Liver (tissue), 9 donors: ENCODE data around the gene DMRTA2. TPM values are rescaled to one million over a fixed set of nuclear protein-coding genes. Genes with fewer than 3 reads are reported as not detected.

Experiments used
- DNase-seq: peaks from one replicate; pipeline ENCODE4 v3.0.0-alpha.2; 2017; ENCODE audit warnings: low spot score
- H3K27ac ChIP-seq, 2 donors: one replicate each; pipeline ENCODE4 v1.7.0; 2013; ENCODE audit warnings: inconsistent platforms in 2 of 2, low read length in 2 of 2, control low read depth in 1 of 2, low read depth in 1 of 2, mild to moderate bottlenecking in 1 of 2
- H3K27me3 ChIP-seq, 4 donors: one replicate each; pipeline versions ENCODE4 v1.6.1 to v1.7.0; 2013; ENCODE audit warnings: low read length in 3 of 4, inconsistent platforms in 1 of 4, mild to moderate bottlenecking in 1 of 4, moderate library complexity in 1 of 4; ENCODE audit not compliant: control insufficient read depth in 4 of 4, insufficient read depth in 4 of 4
- H3K36me3 ChIP-seq, 4 donors: one replicate each; pipeline versions ENCODE4 v1.6.1 to v1.7.0; 2013; ENCODE audit warnings: low read length in 3 of 4, mild to moderate bottlenecking in 3 of 4, low read depth in 1 of 4, moderate library complexity in 1 of 4; ENCODE audit not compliant: control insufficient read depth in 4 of 4, insufficient read depth in 3 of 4
- H3K4me1 ChIP-seq, 4 donors: one replicate each; pipeline versions ENCODE4 v1.6.1 to v1.7.0; 2013; ENCODE audit warnings: low read length in 3 of 4, mild to moderate bottlenecking in 3 of 4, moderate library complexity in 1 of 4; ENCODE audit not compliant: control insufficient read depth in 4 of 4, insufficient read depth in 4 of 4
- H3K4me3 ChIP-seq, 3 donors: one replicate each; pipeline versions ENCODE4 v1.6.1 to v1.7.0; 2013; ENCODE audit warnings: low read length in 3 of 3, control low read depth in 1 of 3, low read depth in 1 of 3, mild to moderate bottlenecking in 1 of 3
- H3K9ac ChIP-seq, 2 donors: one replicate each; pipeline ENCODE4 v1.7.0; 2013; ENCODE audit warnings: low read length in 2 of 2, mild to moderate bottlenecking in 2 of 2, moderate library complexity in 2 of 2, control low read depth in 1 of 2, low read depth in 1 of 2
- H3K9me3 ChIP-seq, 4 donors: one replicate each; pipeline versions ENCODE4 v1.6.1 to v1.7.0; 2013; ENCODE audit warnings: low read length in 3 of 4; ENCODE audit not compliant: control insufficient read depth in 4 of 4
- EGR1 ChIP-seq, 2 donors: IDR thresholded peaks; 2 replicates each; pipeline ENCODE4 v1.6.1; 2016 to 2018; ENCODE audit warnings: antibody characterized with exemption in 2 of 2, low read depth in 2 of 2
- FOXA1 ChIP-seq: IDR thresholded peaks from 2 replicates; pipeline ENCODE4 v1.6.1; 2016; ENCODE audit warnings: antibody characterized with exemption
- FOXA2 ChIP-seq: IDR thresholded peaks from 2 replicates; pipeline ENCODE4 v1.6.1; 2016; ENCODE audit warnings: antibody characterized with exemption
- GABPA ChIP-seq, 2 donors: IDR thresholded peaks in 1 of 2; conservative IDR thresholded peaks in 1 of 2; 2 replicates each; pipeline ENCODE4 v1.6.1; 2016; ENCODE audit warnings: antibody characterized with exemption in 2 of 2, mild to moderate bottlenecking in 1 of 2, moderate library complexity in 1 of 2
- HNF4A ChIP-seq, 2 donors: conservative IDR thresholded peaks; 2 replicates each; pipeline ENCODE4 v1.6.1; 2016; ENCODE audit warnings: antibody characterized with exemption in 2 of 2, mild to moderate bottlenecking in 2 of 2
- JUND ChIP-seq, 2 donors: IDR thresholded peaks; 2 replicates each; pipeline ENCODE4 v1.6.1; 2016; ENCODE audit warnings: antibody characterized with exemption in 2 of 2
- NR2F2 ChIP-seq: IDR thresholded peaks from 2 replicates; pipeline ENCODE4 v1.6.1; 2016; ENCODE audit warnings: antibody characterized with exemption
- RAD21 ChIP-seq, 2 donors: IDR thresholded peaks; 2 replicates each; pipeline ENCODE4 v1.6.1; 2016; ENCODE audit warnings: antibody characterized with exemption in 2 of 2, mild to moderate bottlenecking in 2 of 2
- RXRA ChIP-seq, 2 donors: IDR thresholded peaks; 2 replicates each; pipeline ENCODE4 v1.6.1; 2017 to 2018; ENCODE audit warnings: antibody characterized with exemption in 2 of 2, mild to moderate bottlenecking in 1 of 2
- SP1 ChIP-seq: IDR thresholded peaks from 2 replicates; pipeline ENCODE4 v1.6.1; 2018; ENCODE audit warnings: antibody characterized with exemption, mild to moderate bottlenecking
- TAF1 ChIP-seq: conservative IDR thresholded peaks from 2 replicates; pipeline ENCODE4 v1.6.1; 2016; ENCODE audit warnings: antibody characterized with exemption, mild to moderate bottlenecking
- YY1 ChIP-seq: IDR thresholded peaks from 2 replicates; pipeline ENCODE4 v1.6.1; 2016; ENCODE audit warnings: antibody characterized with exemption, mild to moderate bottlenecking
- WGBS: extraction: QIAGEN DNeasy Blood & Tissue Kit; methylation state at CpG from one replicate; pipeline ENCODE4 v1.1.7; 2013; 5-methylcytosine and 5-hydroxymethylcytosine counted together
- polyA plus RNA-seq, 2 donors: library from polyadenylated mRNA; stranded (reverse) in 1 of 2; unstranded in 1 of 2; fragments of 200-250 nt in 1 of 2; fragments of >200 nt in 1 of 2; fragmentation: Nextera tagmentation in 1 of 2; extraction: Ambion mirVana in 1 of 2; gene quantifications; one replicate each; pipeline versions ENCODE4 v1.2.1 to v1.2.3, GENCODE V29; 2013 to 2015
- total RNA-seq, 2 donors: library from RNA; depleted of rRNA; stranded (reverse); fragments of >200 nt; gene quantifications; one replicate each; pipeline ENCODE4 v1.2.3, GENCODE V29; 2014
- TF ChIP-seq, protein P1 (sequence below): IDR thresholded peaks from 2 replicates; pipeline ENCODE4 v1.6.1; 2016; ENCODE audit warnings: antibody characterized with exemption
- TF ChIP-seq, protein P2 (sequence below): IDR thresholded peaks from 2 replicates; pipeline ENCODE4 v1.6.1; 2016; ENCODE audit warnings: antibody characterized with exemption
- TF ChIP-seq, protein P3 (sequence below): IDR thresholded peaks from 2 replicates; pipeline ENCODE4 v1.6.1; 2016; ENCODE audit warnings: antibody characterized with exemption
- TF ChIP-seq, protein P4 (sequence below): IDR thresholded peaks from 2 replicates; pipeline ENCODE4 v1.6.1; 2016; ENCODE audit warnings: antibody characterized with exemption, mild to moderate bottlenecking
- TF ChIP-seq, protein P5 (sequence below): fragments of 150-350 bp; IDR thresholded peaks from 2 replicates; pipeline ENCODE4 v1.5.1; 2017; ENCODE audit warnings: improper control_type of control experiment, low read depth, low read length; ENCODE audit not compliant: missing input control
- donor health status: healthy.
- donor health status: healthy.
- donor health status: healthy.
- donor health status: healthy.
- donor health status: healthy.

DMRTA2 gene
- total and polyA plus RNA-seq, 4 donors: not detected

DNA sequence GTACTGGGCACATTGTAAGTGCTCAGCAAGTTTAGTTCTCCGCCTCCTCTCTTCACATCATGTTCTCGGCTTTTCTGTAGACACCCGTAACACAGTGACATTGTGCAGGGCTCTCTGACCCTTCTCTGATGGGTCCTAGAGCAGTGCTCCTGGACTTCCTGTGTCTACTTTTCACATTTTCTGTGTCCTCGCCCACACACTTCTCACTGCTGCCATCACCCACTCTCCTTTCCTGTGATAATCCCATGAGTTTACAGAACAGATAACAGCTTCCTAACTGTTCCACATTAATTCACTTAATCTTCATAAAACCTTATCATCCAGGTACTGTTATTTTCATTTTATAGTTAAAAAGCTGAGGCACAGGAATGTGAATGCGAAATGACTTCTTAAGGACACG, 13.2 kb upstream of the DMRTA2 start:
- peaks cover 0 to 11% (median 4%) of the 10 kb centered on the region in 4 donors for H3K27me3 ChIP-seq
- H3K27ac ChIP-seq: no peak overlapping the region
- peaks cover 2 to 28% (median 15%) of the 10 kb centered on the region in 4 donors for H3K36me3 ChIP-seq
- TF ChIP-seq RXRA (IDR thresholded peaks at IDR 0.05) (no peak), EGR1 (IDR thresholded peaks at IDR 0.05; ENCODE audit: low read depth in 2 of 2) (no peak), GABPA (IDR thresholded peaks at IDR 0.05 in 1 of 2, conservative IDR thresholded peaks at IDR 0.05 in 1 of 2) (no peak), FOXA2 (no peak), SP1 (no peak), FOXA1 (no peak), HNF4A (conservative IDR thresholded peaks at IDR 0.05) (no peak), JUND (IDR thresholded peaks at IDR 0.05) (no peak)
- TF ChIP-seq, protein P1, sequence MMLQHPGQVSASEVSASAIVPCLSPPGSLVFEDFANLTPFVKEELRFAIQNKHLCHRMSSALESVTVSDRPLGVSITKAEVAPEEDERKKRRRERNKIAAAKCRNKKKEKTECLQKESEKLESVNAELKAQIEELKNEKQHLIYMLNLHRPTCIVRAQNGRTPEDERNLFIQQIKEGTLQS: no peak
- TF ChIP-seq, protein P2, sequence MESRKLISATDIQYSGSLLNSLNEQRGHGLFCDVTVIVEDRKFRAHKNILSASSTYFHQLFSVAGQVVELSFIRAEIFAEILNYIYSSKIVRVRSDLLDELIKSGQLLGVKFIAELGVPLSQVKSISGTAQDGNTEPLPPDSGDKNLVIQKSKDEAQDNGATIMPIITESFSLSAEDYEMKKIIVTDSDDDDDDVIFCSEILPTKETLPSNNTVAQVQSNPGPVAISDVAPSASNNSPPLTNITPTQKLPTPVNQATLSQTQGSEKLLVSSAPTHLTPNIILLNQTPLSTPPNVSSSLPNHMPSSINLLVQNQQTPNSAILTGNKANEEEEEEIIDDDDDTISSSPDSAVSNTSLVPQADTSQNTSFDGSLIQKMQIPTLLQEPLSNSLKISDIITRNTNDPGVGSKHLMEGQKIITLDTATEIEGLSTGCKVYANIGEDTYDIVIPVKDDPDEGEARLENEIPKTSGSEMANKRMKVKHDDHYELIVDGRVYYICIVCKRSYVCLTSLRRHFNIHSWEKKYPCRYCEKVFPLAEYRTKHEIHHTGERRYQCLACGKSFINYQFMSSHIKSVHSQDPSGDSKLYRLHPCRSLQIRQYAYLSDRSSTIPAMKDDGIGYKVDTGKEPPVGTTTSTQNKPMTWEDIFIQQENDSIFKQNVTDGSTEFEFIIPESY: no peak
- TF ChIP-seq, protein P3, sequence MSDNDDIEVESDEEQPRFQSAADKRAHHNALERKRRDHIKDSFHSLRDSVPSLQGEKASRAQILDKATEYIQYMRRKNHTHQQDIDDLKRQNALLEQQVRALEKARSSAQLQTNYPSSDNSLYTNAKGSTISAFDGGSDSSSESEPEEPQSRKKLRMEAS: no peak
- TF ChIP-seq, protein P4, sequence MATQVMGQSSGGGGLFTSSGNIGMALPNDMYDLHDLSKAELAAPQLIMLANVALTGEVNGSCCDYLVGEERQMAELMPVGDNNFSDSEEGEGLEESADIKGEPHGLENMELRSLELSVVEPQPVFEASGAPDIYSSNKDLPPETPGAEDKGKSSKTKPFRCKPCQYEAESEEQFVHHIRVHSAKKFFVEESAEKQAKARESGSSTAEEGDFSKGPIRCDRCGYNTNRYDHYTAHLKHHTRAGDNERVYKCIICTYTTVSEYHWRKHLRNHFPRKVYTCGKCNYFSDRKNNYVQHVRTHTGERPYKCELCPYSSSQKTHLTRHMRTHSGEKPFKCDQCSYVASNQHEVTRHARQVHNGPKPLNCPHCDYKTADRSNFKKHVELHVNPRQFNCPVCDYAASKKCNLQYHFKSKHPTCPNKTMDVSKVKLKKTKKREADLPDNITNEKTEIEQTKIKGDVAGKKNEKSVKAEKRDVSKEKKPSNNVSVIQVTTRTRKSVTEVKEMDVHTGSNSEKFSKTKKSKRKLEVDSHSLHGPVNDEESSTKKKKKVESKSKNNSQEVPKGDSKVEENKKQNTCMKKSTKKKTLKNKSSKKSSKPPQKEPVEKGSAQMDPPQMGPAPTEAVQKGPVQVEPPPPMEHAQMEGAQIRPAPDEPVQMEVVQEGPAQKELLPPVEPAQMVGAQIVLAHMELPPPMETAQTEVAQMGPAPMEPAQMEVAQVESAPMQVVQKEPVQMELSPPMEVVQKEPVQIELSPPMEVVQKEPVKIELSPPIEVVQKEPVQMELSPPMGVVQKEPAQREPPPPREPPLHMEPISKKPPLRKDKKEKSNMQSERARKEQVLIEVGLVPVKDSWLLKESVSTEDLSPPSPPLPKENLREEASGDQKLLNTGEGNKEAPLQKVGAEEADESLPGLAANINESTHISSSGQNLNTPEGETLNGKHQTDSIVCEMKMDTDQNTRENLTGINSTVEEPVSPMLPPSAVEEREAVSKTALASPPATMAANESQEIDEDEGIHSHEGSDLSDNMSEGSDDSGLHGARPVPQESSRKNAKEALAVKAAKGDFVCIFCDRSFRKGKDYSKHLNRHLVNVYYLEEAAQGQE: no peak
- no peak for DNase-seq
- H3K9ac ChIP-seq: no peak overlapping the region
- 93% methylated on average over 6 of the region's 6 CpGs for whole genome bisulfite sequencing
- no peaks in the 10 kb centered on the region for H3K9me3 ChIP-seq
- no peak overlapping the region for H3K4me3 ChIP-seq
- no peaks in the 10 kb centered on the region for H3K4me1 ChIP-seq

DNA sequence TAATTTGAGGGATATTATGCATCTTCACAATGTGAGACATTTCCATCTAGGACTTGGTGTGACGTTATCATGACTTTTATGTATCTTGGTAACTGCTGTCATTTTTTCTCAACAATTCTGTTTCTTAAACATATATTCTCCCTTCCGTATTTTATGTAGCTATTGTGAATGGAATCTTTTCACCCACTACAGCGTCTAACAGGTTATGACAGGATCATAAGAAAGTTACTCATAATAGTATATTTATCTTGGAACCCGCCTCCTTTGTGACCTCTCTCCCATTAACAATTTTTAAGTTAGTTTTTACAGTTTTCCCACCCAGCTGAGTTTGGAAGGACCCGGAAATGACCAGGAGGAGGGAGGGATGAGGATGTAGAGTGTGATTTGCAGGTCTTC, 6.8 kb upstream of the DMRTA2 start:
- no peak for TF ChIP-seq JUND (IDR thresholded peaks at IDR 0.05)
- TF ChIP-seq YY1: no peak
- no peak for TF ChIP-seq NR2F2
- TF ChIP-seq EGR1 (IDR thresholded peaks at IDR 0.05; ENCODE audit: low read depth in 2 of 2): no peak
- TF ChIP-seq TAF1: no peak
- TF ChIP-seq RXRA (IDR thresholded peaks at IDR 0.05): no peak
- TF ChIP-seq FOXA1: no peak
- no peak for TF ChIP-seq RAD21 (IDR thresholded peaks at IDR 0.05)
- TF ChIP-seq, protein P5, sequence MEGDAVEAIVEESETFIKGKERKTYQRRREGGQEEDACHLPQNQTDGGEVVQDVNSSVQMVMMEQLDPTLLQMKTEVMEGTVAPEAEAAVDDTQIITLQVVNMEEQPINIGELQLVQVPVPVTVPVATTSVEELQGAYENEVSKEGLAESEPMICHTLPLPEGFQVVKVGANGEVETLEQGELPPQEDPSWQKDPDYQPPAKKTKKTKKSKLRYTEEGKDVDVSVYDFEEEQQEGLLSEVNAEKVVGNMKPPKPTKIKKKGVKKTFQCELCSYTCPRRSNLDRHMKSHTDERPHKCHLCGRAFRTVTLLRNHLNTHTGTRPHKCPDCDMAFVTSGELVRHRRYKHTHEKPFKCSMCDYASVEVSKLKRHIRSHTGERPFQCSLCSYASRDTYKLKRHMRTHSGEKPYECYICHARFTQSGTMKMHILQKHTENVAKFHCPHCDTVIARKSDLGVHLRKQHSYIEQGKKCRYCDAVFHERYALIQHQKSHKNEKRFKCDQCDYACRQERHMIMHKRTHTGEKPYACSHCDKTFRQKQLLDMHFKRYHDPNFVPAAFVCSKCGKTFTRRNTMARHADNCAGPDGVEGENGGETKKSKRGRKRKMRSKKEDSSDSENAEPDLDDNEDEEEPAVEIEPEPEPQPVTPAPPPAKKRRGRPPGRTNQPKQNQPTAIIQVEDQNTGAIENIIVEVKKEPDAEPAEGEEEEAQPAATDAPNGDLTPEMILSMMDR: no peak
- no peak for TF ChIP-seq HNF4A (conservative IDR thresholded peaks at IDR 0.05)
- Histone ChIP-seq H3K27ac (no peak overlapping the region), H3K36me3 (no peaks in the 10 kb centered on the region), H3K27me3 (peaks cover 5 to 37% (median 21%) of the 10 kb centered on the region in 4 donors), H3K4me3 (no peak overlapping the region), H3K4me1 (peaks cover 4 to 15% (median 6%) of the 10 kb centered on the region in 4 donors), H3K9me3 (no peaks in the 10 kb centered on the region), H3K9ac (no peak overlapping the region)
- no peak for DNase-seq
- WGBS: 20% methylated on average over 5 of the region's 5 CpGs
